DND-41 (cell line): ENCODE results near the gene LCE3B.

Source experiments
- ATAC-seq: fragments of 200-7000 bp; cut with Tn5 transposase; 3 replicates; pipeline ENCODE4 v1.9.1; 2021; ENCODE audit warnings: low read depth; ENCODE audit not compliant: insufficient read depth
- DNase-seq: peaks from one replicate; pipeline ENCODE4 v3.0.0-alpha.2; 2020
- H2AFZ ChIP-seq: 2 replicates; pipeline ENCODE4 v1.6.0; 2012; ENCODE audit warnings: low read depth, low read length
- H3K27ac ChIP-seq: 2 replicates; pipeline ENCODE4 v1.5.1; 2012; ENCODE audit warnings: low read length, inconsistent platforms
- H3K27me3 ChIP-seq: fragments of 200-600 bp; sonication (generic); 2 replicates; pipeline ENCODE4 v1.6.0; 2012; ENCODE audit warnings: low read length, mild to moderate bottlenecking, inconsistent platforms; ENCODE audit not compliant: insufficient read depth, poor library complexity
- H3K36me3 ChIP-seq: 2 replicates; pipeline ENCODE4 v1.5.1; 2012; ENCODE audit warnings: low read length, inconsistent platforms; ENCODE audit not compliant: insufficient read depth
- H3K4me1 ChIP-seq: 2 replicates; pipeline ENCODE4 v1.5.1; 2012; ENCODE audit warnings: mild to moderate bottlenecking, low read length; ENCODE audit not compliant: insufficient read depth
- H3K4me2 ChIP-seq: 2 replicates; pipeline ENCODE4 v1.6.0; 2012; ENCODE audit warnings: mild to moderate bottlenecking, moderate library complexity, low read length, inconsistent platforms; ENCODE audit not compliant: insufficient read depth
- H3K4me3 ChIP-seq, 2 experiments: fragments of 200-600 bp in 1 of 2; shearing (Covaris generic) in 1 of 2; 2 replicates each; pipeline ENCODE4 v1.5.1; 2012 to 2016; ENCODE audit warnings: inconsistent platforms in 2 of 2, low read length in 2 of 2, mild to moderate bottlenecking in 2 of 2, low read depth in 1 of 2, moderate library complexity in 1 of 2
- H3K79me2 ChIP-seq: 2 replicates; pipeline ENCODE4 v1.6.0; 2012; ENCODE audit warnings: low read length, inconsistent platforms; ENCODE audit not compliant: insufficient read depth
- H3K9ac ChIP-seq: 2 replicates; pipeline ENCODE4 v1.6.0; 2012; ENCODE audit warnings: low read depth, mild to moderate bottlenecking, inconsistent platforms, low read length, moderate library complexity
- H3K9me3 ChIP-seq: 2 replicates; pipeline ENCODE4 v1.5.1; 2012; ENCODE audit warnings: low read length, moderate library complexity, mild to moderate bottlenecking, inconsistent platforms; ENCODE audit not compliant: insufficient read depth, severe bottlenecking
- H4K20me1 ChIP-seq: 2 replicates; pipeline ENCODE4 v1.6.0; 2012; ENCODE audit warnings: low read length; ENCODE audit not compliant: insufficient read depth
- EZH2 ChIP-seq: IDR thresholded peaks from 3 replicates; pipeline ENCODE4 v1.6.1; 2012; ENCODE audit warnings: borderline replicate concordance, low read depth, mild to moderate bottlenecking, moderate library complexity, low read length, inconsistent platforms; ENCODE audit not compliant: severe bottlenecking
- TF ChIP-seq, protein P1 (sequence below): IDR thresholded peaks from 2 replicates; pipeline ENCODE4 v1.5.1; 2012; ENCODE audit warnings: borderline replicate concordance, low read length, moderate library complexity, mild to moderate bottlenecking; ENCODE audit not compliant: poor library complexity, severe bottlenecking; ENCODE audit errors: extremely low read depth

The LCE3B gene

DNA sequence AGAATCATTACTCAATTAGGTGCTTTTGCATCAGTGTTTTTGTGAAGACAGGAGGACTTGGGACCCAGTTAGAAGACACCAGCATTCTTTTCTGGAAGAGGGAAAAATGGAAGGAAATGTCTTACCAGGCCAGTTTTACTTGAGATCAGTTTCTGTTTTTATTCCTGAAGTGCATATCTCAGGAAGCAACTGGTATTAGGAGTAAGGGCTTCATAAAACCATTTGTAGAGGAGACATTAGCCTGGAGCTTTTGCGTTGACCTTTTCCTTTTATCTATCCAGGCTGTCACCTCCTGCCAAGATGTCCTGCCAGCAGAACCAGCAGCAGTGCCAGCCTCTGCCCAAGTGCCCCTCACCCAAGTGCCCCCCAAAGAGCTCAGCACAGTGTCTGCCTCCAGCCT lies at the start of gene LCE3B:
Gene LCE3B (plus strand): TSS at position 301 of the 400 bp plus-strand sequence. CDS start 0 bp downstream, at position 301.
- no peak within 1 kb of the TSS for H3K9ac ChIP-seq
- H3K4me3 ChIP-seq, result no peak within 1 kb of the TSS
- no peak for DNase-seq
- no peaks in the 10 kb centered on the region for H3K79me2 ChIP-seq
- no peaks in the 10 kb centered on the region for H4K20me1 ChIP-seq
- no peak within 1 kb of the TSS for H3K4me2 ChIP-seq
- no peak within 1 kb of the TSS for H3K27ac ChIP-seq
- peaks cover 7% of the 10 kb centered on the region for H3K9me3 ChIP-seq
- H3K4me1 ChIP-seq, result no peaks in the 10 kb centered on the region
- TF ChIP-seq, protein P1, sequence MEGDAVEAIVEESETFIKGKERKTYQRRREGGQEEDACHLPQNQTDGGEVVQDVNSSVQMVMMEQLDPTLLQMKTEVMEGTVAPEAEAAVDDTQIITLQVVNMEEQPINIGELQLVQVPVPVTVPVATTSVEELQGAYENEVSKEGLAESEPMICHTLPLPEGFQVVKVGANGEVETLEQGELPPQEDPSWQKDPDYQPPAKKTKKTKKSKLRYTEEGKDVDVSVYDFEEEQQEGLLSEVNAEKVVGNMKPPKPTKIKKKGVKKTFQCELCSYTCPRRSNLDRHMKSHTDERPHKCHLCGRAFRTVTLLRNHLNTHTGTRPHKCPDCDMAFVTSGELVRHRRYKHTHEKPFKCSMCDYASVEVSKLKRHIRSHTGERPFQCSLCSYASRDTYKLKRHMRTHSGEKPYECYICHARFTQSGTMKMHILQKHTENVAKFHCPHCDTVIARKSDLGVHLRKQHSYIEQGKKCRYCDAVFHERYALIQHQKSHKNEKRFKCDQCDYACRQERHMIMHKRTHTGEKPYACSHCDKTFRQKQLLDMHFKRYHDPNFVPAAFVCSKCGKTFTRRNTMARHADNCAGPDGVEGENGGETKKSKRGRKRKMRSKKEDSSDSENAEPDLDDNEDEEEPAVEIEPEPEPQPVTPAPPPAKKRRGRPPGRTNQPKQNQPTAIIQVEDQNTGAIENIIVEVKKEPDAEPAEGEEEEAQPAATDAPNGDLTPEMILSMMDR, result no peak
- no peak for TF ChIP-seq EZH2
- H3K36me3 ChIP-seq, result no peaks in the 10 kb centered on the region
- no peaks in the 10 kb centered on the region for H3K27me3 ChIP-seq
- ATAC-seq, result no peak
- no peak within 1 kb of the TSS for H2AFZ ChIP-seq

GRCh38 chr1:152565115-152565514 lies 48.5 kb upstream of the LCE3B start:
- no peak overlapping the region for H3K27ac ChIP-seq
- H3K36me3 ChIP-seq, result no peaks in the 10 kb centered on the region
- DNase-seq, result no peak
- no peaks in the 10 kb centered on the region for H3K9me3 ChIP-seq
- H2AFZ ChIP-seq, result no peak overlapping the region
- no peak overlapping the region for H3K4me3 ChIP-seq
- ATAC-seq, result no peak
- TF ChIP-seq, protein P1, result no peak
- no peak for TF ChIP-seq EZH2
- H3K4me1 ChIP-seq, result no peaks in the 10 kb centered on the region
- no peaks in the 10 kb centered on the region for H3K27me3 ChIP-seq
- H3K4me2 ChIP-seq, result no peak overlapping the region
- H3K79me2 ChIP-seq, result no peaks in the 10 kb centered on the region
- no peak overlapping the region for H3K9ac ChIP-seq
- H4K20me1 ChIP-seq, result no peaks in the 10 kb centered on the region

- Histone ChIP-seq H3K9me3 (no peaks in the 10 kb centered on the region), H3K79me2 (no peaks in the 10 kb centered on the region), H2AFZ (no peak overlapping the region), H3K27me3 (no peaks in the 10 kb centered on the region), H4K20me1 (no peaks in the 10 kb centered on the region), H3K27ac (no peak overlapping the region), H3K4me1 (no peaks in the 10 kb centered on the region), H3K4me3 (no peak overlapping the region), H3K4me2 (no peak overlapping the region), H3K9ac (no peak overlapping the region), H3K36me3 (no peaks in the 10 kb centered on the region)
- DNase-seq, result no peak
- ATAC-seq, result no peak
- TF ChIP-seq, protein P1, result no peak
- no peak for TF ChIP-seq EZH2
These were observed 47.9 kb upstream of the LCE3B start for GRCh38 chr1:152565535-152566215.
